Measurements from ENCODE around the gene ACP5. TPM values are rescaled to one million over a fixed set of nuclear protein-coding genes. Genes with fewer than 3 reads are reported as not detected.

Gene ACP5
- total and polyA plus RNA-seq, 8 donors, result 1.5 to 299 (median 3.5) TPM

DNA sequence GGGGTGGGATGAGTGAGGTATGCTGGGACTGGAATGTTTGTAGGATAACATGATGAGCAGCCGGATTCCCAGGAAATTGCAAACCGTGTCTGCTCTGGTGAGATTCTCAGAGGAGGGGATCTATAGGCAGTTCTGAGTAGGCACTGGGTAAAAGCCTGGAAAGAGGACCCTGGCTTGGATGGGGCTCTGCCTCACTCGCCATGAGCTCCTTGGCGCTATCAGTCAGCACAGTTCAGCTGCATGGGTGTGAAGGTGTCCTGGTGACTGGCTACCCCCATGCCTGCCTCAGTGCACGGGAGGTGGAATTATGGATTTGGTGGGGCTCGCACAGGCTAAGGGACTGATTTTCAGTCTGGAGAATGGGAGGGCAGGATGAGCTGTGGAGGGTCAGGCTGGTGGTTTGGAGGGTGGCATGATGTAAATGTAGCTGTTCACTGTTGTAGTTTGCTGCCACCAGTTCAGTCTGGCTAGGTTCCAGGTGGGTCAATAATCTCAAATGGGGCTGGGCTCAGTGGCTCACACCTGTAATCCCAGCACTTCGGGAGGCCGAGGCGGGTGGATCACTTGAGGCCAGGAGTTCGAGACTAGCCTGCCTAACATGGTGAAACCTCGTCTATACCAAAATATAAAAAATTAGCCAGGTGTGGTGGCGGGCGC lies 10.7 kb upstream of the ACP5 start:
- Histone ChIP-seq H3K4me1 (peaks cover 0 to 19% of the 10 kb centered on the region in 2 donors), H3K36me3 (no peaks in the 10 kb centered on the region), H3K27ac (no peak overlapping the region), H3K9me3 (no peaks in the 10 kb centered on the region), H3K27me3 (no peaks in the 10 kb centered on the region), H3K4me3 (no peak overlapping the region)
- no peak for DNase-seq
- peak; percentile 10 for ATAC-seq
- TF ChIP-seq, protein P1, sequence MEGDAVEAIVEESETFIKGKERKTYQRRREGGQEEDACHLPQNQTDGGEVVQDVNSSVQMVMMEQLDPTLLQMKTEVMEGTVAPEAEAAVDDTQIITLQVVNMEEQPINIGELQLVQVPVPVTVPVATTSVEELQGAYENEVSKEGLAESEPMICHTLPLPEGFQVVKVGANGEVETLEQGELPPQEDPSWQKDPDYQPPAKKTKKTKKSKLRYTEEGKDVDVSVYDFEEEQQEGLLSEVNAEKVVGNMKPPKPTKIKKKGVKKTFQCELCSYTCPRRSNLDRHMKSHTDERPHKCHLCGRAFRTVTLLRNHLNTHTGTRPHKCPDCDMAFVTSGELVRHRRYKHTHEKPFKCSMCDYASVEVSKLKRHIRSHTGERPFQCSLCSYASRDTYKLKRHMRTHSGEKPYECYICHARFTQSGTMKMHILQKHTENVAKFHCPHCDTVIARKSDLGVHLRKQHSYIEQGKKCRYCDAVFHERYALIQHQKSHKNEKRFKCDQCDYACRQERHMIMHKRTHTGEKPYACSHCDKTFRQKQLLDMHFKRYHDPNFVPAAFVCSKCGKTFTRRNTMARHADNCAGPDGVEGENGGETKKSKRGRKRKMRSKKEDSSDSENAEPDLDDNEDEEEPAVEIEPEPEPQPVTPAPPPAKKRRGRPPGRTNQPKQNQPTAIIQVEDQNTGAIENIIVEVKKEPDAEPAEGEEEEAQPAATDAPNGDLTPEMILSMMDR (IDR thresholded peaks at IDR 0.05), result peak in 1 of 2 donors; percentile 5
- intact Hi-C loops (cut with DNase I), result loop anchor here in 1 of 2 donors (10.0 kb wide), 1 partner anchor 293 kb away; the partner anchor contains the start of gene TSPAN16

DNA sequence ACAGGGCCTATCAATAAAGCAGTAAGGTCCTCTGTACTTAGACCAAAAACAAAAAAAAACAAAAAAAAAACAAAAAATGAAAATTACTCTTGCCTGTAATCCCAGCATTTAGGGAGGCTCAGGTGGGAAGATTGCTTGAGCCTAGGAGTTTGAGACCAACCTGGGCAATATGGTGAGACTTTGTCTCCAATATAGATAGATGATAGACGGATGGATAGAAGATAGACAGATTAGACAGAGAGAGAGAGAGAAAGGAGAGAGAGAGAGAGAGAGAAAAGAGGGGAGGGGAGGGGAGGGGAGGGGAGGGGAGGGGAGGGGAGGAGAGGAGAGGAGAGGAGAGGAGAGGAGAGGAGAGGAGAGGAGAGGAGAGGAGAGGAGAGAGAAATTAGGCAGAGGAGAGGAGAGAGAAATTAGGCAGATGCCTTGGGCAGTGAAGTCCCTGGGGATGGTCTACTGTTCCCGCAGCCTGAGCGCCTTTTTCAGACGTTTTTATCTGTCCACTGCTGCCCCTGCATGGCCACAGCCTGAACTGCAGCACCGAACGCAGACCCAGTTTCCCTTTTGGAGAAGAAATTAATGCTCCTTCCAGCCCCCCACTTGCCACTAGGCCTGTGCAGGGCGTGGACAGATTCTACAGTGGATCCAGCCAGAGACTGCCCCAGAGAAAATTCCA lies 10.0 kb upstream of the ACP5 start:
- Histone ChIP-seq H3K4me1 (peaks cover 0 to 25% of the 10 kb centered on the region in 2 donors), H3K4me3 (no peak overlapping the region), H3K27ac (no peak overlapping the region), H3K9me3 (no peaks in the 10 kb centered on the region), H3K27me3 (no peaks in the 10 kb centered on the region), H3K36me3 (no peaks in the 10 kb centered on the region)
- TF ChIP-seq, protein P1 (IDR thresholded peaks at IDR 0.05), result peak; percentile 79 to 87
- DNase-seq, result peak; percentile 44 to 89 (median 72)
- peak; percentile 98 for ATAC-seq
- intact Hi-C loops (cut with DNase I), result loop anchor here in 1 of 2 donors (10.0 kb wide), 1 partner anchor 293 kb away; the partner anchor contains the start of gene TSPAN16

DNA sequence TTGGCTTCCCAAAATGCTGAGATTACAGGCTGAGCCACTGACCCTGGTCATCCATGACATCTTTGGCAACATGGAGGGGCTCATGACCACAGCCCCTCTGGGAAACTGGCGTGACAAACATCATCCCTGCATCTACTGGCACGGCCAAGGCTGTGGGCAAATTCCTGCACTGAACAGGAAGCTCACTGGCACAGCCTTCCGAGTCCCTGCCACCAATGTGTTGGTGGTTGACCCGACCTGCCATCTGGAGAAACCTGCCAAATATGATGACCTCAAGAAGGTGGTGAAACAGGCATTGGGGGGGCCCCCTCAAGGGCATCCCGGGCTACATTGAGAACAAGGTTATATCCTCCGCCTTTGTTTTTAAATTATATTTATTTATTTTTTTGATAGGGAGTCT lies 8.9 kb upstream of the ACP5 start:
- intact Hi-C loops (cut with DNase I), result loop anchor here in 1 of 2 donors (10.0 kb wide), 1 partner anchor 292 kb away; the partner anchor contains the start of gene TSPAN16

DNA sequence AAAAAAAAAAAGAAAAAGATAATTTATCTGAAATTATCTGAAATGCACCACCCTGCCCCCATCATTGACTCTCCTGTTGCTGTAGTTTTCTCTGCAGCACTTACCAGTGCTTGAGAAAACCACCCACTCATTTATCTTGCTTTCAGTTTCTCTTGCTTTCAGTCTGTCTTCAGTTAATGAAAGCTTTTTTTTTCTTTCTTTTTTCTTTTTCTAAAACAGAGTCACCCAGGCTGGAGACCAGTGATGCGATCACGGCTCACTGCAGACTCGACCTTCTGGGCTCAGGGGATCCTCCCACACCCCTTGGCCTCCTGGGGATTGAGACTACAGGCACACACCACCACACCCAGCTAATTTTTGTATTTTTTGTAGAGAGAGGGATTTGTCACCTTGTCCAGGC lies 4.3 kb upstream of the ACP5 start:
- H3K4me1 ChIP-seq, result peaks cover 0 to 77% of the 10 kb centered on the region in 2 donors
- intact Hi-C loops (cut with DNase I), result loop anchor here in 1 of 2 donors (10.0 kb wide), 1 partner anchor 287 kb away; the partner anchor contains the start of gene TSPAN16
- TF ChIP-seq, protein P1 (IDR thresholded peaks at IDR 0.05), result no peak
- DNase-seq (no peak), ATAC-seq (peak; percentile 59)
- H3K27me3 ChIP-seq, result peaks cover 0 to 16% of the 10 kb centered on the region in 2 donors
- H3K36me3 ChIP-seq, result peaks cover 0 to under 1% of the 10 kb centered on the region in 2 donors
- peak overlapping the region; percentile 55 to 78 for H3K27ac ChIP-seq
- no peak overlapping the region for H3K4me3 ChIP-seq
- H3K9me3 ChIP-seq, result no peaks in the 10 kb centered on the region

More for the DNA sequence above, 8.9 kb upstream of the ACP5 start:
- Histone ChIP-seq H3K27me3 (no peaks in the 10 kb centered on the region), H3K36me3 (no peaks in the 10 kb centered on the region), H3K9me3 (no peaks in the 10 kb centered on the region), H3K4me3 (no peak overlapping the region), H3K4me1 (peaks cover 0 to 37% of the 10 kb centered on the region in 2 donors), H3K27ac (no peak overlapping the region)
- no peak for DNase-seq
- ATAC-seq, result no peak
- TF ChIP-seq, protein P1 (IDR thresholded peaks at IDR 0.05), result no peak

DNA sequence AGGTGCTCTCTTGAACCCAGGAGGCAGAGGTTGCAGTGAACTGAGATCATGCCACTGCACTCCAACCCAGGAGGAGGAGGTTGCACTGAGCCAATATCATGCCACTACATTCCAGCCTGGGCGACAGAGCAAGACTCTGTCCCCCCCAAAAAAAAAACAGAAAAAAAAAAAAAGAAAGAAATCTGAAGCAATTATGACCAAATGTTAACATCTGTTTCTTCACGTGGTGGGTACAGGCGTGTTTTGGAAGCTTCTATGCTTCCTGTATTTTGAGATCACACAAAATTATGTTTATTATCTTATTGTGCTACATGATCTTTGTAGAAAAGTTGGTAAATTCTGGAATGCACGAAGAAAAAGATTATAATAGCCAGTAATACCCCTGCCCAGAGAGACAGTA lies 2.7 kb upstream of the ACP5 start:
- H3K4me3 ChIP-seq, result no peak overlapping the region
- peaks cover 0 to 87% of the 10 kb centered on the region in 2 donors for H3K4me1 ChIP-seq
- no peak for ATAC-seq
- DNase-seq, result no peak
- H3K27ac ChIP-seq, result peak overlapping the region in 1 of 2 donors; percentile 55
- TF ChIP-seq, protein P1 (IDR thresholded peaks at IDR 0.05), result no peak
- intact Hi-C loops (cut with DNase I), result loop anchor here in 1 of 2 donors (10.0 kb wide), 1 partner anchor 285 kb away; the partner anchor contains the start of gene TSPAN16
- no peaks in the 10 kb centered on the region for H3K9me3 ChIP-seq
- H3K36me3 ChIP-seq, result peaks cover 0 to 15% of the 10 kb centered on the region in 2 donors
- H3K27me3 ChIP-seq, result peaks cover 0 to 16% of the 10 kb centered on the region in 2 donors

Measured in left lung (tissue), 10 donors.